Dedifferentiated amniotic fluid mesenchymal stem cell (primary cell): ENCODE results near the gene CCDC92B.
"Not testable (repeated sequence)": the region's sequence is repeated elsewhere in the genome, so short reads cannot be mapped to it uniquely, and the experiment has no call there.

Experiments
- DNase-seq: peaks from one replicate; pipeline ENCODE4 v3.0.0-alpha.2; 2016; ENCODE audit errors: extremely low spot score

Gene CCDC92B

DNA sequence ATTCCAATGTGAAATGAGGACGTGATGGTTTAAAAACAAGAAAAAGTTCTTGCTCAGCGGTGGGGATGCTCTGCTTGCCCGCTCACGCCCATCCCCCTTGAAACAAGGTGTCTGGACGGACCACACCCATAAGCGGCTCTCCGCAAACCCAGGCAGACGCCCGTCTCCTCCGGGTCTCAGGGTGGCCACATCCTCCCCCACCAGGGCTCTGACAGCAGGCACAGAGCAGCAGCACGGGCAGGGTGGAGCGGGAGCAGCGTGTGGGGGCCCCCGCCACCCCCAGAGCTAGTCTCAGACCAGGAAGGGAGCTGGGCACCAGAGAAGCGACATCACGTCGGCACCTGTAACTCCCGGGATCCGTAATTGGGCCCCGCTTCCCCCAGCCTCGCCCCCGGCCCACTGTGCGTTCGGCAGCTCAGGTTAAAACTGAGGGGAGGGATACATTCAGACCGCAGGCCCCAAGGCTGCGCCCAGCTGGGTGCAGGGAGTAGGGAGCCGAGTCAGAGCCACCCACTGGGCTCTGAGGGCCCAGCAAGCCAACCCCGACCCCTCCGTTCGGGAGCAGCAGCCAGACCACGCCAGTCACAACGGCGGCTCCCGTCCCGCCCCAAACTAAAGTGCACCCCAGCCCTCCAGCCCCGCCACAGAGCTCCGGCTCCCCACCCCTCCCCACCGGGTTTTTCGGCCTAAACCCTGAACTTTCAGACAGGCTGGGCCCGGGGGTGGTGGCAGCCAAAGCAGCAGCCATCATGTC is 59.9 kb downstream of the CCDC92B start:
- no peak for DNase-seq

DNA sequence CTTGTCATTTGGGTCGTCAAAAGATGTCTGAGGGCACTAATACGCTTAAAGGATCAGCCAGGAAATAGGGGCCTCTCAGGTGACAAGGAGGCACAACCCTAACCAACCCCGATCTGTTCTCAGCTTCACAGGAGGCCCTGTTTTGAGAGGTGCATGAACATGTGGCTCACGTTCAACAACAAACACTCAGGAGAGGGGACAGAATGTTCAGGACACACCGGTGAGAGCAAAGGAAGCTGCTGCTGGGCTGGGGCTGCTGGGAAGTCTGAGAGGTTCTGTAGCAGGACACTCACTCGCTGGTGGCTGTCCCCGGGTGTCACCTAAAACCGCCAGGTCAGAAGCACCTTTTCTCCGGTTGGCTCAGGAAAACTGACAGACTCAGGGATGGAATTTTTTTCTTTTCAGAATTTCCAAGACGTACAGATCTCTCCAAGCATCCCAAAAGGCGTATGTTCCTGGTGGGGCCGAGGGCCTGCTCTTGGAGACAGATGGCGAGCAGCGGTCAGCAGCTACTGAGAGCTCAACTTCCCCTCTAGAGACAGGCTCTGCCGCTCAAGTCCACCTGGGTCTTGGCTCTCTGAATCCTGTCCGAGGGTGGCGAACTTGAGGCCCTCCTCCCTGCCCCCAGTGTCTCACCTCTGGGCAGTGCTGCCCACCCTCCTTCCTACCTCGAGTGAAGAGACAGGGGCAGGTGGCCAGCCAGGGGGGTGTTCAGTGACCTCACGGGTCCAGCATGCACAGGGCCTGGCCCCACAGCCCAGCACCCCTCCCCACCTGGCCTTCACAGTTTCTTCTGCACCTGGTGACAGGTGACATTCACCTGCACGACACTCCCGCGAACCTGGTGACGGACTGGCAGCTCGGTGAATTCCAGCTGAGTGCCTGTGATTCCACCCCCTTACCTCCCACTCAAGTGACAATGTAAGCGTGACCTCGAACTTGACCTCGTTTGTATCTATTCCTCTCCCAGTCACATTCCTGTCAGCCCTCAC is 60.8 kb downstream of the CCDC92B start:
- no peak for DNase-seq

GRCh38 chr17:2687074-2687418 is 62.4 kb downstream of the CCDC92B start:
- DNase-seq, result no peak

DNA sequence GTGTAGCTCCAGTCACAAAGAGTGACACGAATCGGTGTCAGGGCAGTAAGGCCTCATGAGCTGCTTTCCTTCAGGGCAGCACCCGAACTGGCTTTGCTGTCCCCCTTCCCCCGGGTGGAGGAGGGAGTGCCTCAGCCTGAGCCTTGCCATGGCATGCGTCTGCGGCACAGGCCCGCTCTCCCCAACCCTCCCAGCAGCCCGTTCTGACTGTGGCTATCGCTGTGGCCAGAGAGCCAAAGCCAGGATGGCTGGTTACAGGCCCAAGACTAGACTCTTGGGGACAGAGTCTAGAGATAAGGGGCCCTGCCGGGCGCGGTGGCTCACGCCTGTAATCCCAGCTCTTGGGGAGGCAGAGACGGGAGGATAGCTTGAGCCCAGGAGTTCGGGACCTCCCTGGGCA is 63.8 kb downstream of the CCDC92B start:
- DNase-seq, result no peak

- DNase-seq, result no peak
These were observed 64.9 kb downstream of the CCDC92B start for GRCh38 chr17:2684549-2684948.

DNA sequence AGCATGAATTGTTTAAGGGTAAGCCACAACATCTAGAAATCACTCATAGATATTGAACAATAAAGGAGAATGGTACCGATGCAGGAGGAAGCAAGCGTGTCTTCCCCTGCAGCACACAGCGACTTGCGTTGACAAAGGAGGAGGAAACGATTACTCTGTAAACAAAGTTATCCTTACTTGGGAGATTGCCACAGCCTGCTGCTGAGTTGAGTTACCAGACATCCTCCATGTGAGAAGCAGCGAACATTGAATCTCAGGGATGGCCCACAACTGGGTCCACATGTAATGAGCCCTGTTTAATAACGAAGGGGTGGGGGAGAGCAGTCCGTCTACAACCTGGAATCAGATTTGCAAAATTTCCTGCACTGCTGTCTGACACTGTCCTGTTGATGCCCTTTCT is 65.5 kb downstream of the CCDC92B start:
- no peak for DNase-seq

GRCh38 chr17:2682176-2682938 is 67.1 kb downstream of the CCDC92B start:
- DNase-seq, result no peak

DNA sequence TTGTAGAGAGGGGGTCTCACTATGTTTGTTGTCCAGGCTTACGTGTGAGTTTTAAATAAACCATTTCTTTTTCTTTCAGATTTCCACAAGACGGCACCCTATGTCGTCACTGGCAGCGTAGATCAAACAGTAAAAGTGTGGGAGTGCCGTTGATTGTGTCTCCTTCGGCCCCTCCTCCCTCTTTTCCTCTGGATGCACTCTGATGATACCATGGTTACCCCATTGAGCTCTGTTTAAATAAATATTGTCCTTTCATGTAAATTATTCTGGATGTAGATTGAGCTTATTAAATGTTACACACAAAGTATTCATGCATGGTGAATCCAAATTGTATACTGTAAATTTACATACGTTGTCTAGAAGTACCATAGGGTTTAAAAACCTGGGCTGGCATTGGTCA is 67.8 kb downstream of the CCDC92B start:
- DNase-seq, result no peak

GRCh38 chr17:2680961-2681360 is 68.5 kb downstream of the CCDC92B start:
- DNase-seq, result no peak

DNA sequence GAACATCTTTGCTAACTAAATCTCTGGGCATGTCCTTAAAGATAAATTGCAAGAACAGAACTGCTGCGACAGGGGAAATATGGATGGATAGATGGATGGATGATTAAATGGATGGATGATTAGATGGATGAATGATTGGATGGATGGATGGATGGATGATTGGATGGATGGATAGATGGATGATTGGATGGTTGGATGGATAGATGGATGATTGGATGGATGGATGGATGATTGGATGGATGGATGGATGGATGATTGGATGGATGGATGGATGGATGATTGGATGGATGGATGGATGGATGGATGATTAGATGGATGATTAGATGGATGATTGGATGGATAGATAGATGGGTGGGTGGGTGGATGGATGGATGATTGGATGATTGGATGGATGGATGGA is 70.2 kb downstream of the CCDC92B start:
- not testable (repeated sequence) for DNase-seq
